ENCODE data around the gene MRPL20. TPM values are rescaled to one million over a fixed set of nuclear protein-coding genes. Genes with fewer than 3 reads are reported as not detected.

MRPL20 gene
- total and polyA plus RNA-seq, 9 of the 15 experiments (the other 6 are each of a cell fraction or from before 2014, with no cell fraction given): 180 to 671 (median 229) TPM

GRCh38 chr1:1432274-1432950 lies 25.3 kb upstream of the MRPL20 start:
- TF ChIP-seq SMARCB1 (IDR thresholded peaks at IDR 0.05; ENCODE audit: insufficient read length, low read depth): no peak
- no peak for TF ChIP-seq E2F4 (CRISPR knock-in tag; IDR thresholded peaks at IDR 0.05; ENCODE audit: low read depth)
- TF ChIP-seq MITF (IDR thresholded peaks at IDR 0.05): 0 out of 2 replicates have a peak, but pooled peaks have one; percentile 8
- intact Hi-C loops (cut with micrococcal nuclease): no loop called here
- H3K9me1 ChIP-seq (ENCODE audit: control insufficient read depth, insufficient read depth, low read length): no peaks in the 10 kb centered on the region
- H3K27ac ChIP-seq (ENCODE audit: extremely low read depth, low read depth, low read length): peak overlapping the region; percentile 57; the same call in 1 of the 3 replicates
- ATAC-seq (no peak), DNase-seq (ENCODE audit: extremely low read depth in 1 of 4, low spot score in 3 of 4) (no peak), FAIRE-seq (no peak)
- 85% methylated on average over 23 of the region's 28 CpGs for WGBS (ENCODE audit: insufficient coverage, low coverage, missing lambda C conversion rate)
- no peaks in the 10 kb centered on the region for H3K9me3 ChIP-seq (replicated peaks; ENCODE audit: control insufficient read depth, insufficient read depth, low read depth, low read length)
- CTCF ChIA-PET (ENCODE audit: low intra/inter-chr PET ratio): interaction anchor here (0.6 kb wide), 1 partner anchor 33 kb away, joined by 3 read pairs; no protein-coding TSS in a partner anchor
- H3K36me3 ChIP-seq (ENCODE audit: control insufficient read depth, insufficient read depth, low read length): no peaks in the 10 kb centered on the region
- no peaks in the 10 kb centered on the region for H4K20me1 ChIP-seq (replicated peaks; ENCODE audit: control insufficient read depth, insufficient read depth, low read length)
- H2AFZ ChIP-seq (ENCODE audit: low read depth, low read length): no peak overlapping the region
- in situ Hi-C loops (cut with MboI): no loop called here
- H3K4me2 ChIP-seq (ENCODE audit: insufficient read depth, low read length): no peak overlapping the region
- no TSS peak for BruUV-seq (replicated peaks)
- H3K27me3 ChIP-seq (ENCODE audit: control insufficient read depth in 2 of 2, insufficient read depth in 2 of 2, low read length in 2 of 2): no peaks in the 10 kb centered on the region
- H3K9ac ChIP-seq (ENCODE audit: insufficient read depth in 1 of 2, low read depth in 2 of 2, low read length in 2 of 2): peak overlapping the region in 1 of 2 experiments; percentile 90; a peak in 3 of 4 replicates
- H3K4me3 ChIP-seq: no peak overlapping the region
- POLR2A ChIA-PET: interaction anchor here (0.5 to 0.9 kb wide), 2 partner anchors 26 to 144 kb away, joined by 3 to 6 read pairs; no protein-coding TSS in a partner anchor
- H3K79me2 ChIP-seq (ENCODE audit: control insufficient read depth, insufficient read depth, low read length): no peaks in the 10 kb centered on the region; the same call in 2 of the 3 replicates
- peaks cover 45 to 85% of the 10 kb centered on the region in 2 experiments for H3K4me1 ChIP-seq (replicated peaks in 1 of 2; ENCODE audit: control insufficient read depth in 2 of 2, insufficient read depth in 2 of 2, low read length in 2 of 2)
